HCT116 (cell line): ENCODE data around the gene AATF. TPM values are rescaled to one million over a fixed set of nuclear protein-coding genes. Genes with fewer than 3 reads are reported as not detected.

Experiments used
- ATAC-seq: fragments of 200-7000 bp; cut with Tn5 transposase; 2 replicates; pipeline ENCODE4 v1.9.1; 2020; ENCODE audit warnings: mild to moderate bottlenecking, moderate library complexity
- BruUV-seq: library from RNA; stranded (reverse); fragments of 400-500 nt; replicated peaks from 2 replicates; lab custom pipeline; 2021; lab: Mats Ljungman, UMichigan
- CTCF ChIA-PET: fragments of 300-600 bp; sonication (Branson Sonifier 250); formaldehyde crosslinking; loops from one replicate; lab custom pipeline; 2021; ENCODE audit warnings: antibody characterized with exemption; lab: Charles Lee
- POLR2A ChIA-PET: fragments of 300-600, 350-600 bp; sonication (Branson Sonifier 250); formaldehyde crosslinking; loops from one replicate; lab custom pipeline; 2021; ENCODE audit warnings: antibody characterized with exemption; lab: Charles Lee
- RAD21 ChIA-PET, 2 experiments: fragments of 300-600 bp; sonication (Branson Sonifier 250); formaldehyde crosslinking; loops; one replicate each; lab custom pipeline; 2023; ENCODE audit warnings: low total read pairs in 2 of 2; ENCODE audit not compliant: uncharacterized antibody in 2 of 2, unreplicated experiment in 2 of 2, low non-redundant PET in 1 of 2; lab: Charles Lee
- DNase-seq: peaks from one replicate; pipeline ENCODE4 v3.0.0-alpha.2; 2010; ENCODE audit warnings: low read depth, low spot score
- H2AFZ ChIP-seq: fragments of 200-600 bp; shearing (Covaris generic), sonication (generic); 2 replicates; pipeline ENCODE4 v1.6.1; 2017; ENCODE audit warnings: low read depth, mixed run types, mixed read lengths, antibody characterized with exemption, low read length; ENCODE audit not compliant: poor library complexity, severe bottlenecking
- H3K27ac ChIP-seq: 2 replicates; pipeline ENCODE4 v1.5.1; 2012; ENCODE audit warnings: low read depth, low read length
- H3K27me3 ChIP-seq: fragments of 200-600 bp; sonication (generic); 2 replicates; pipeline ENCODE4 v1.6.1; 2016; ENCODE audit warnings: mixed run types, low read length, mixed read lengths; ENCODE audit not compliant: insufficient read depth
- H3K36me3 ChIP-seq, 2 experiments: fragments of 200-500 bp in 1 of 2; fragments of 200-600 bp in 1 of 2; sonication (Bioruptor generic) in 1 of 2; sonication (generic) in 1 of 2; 2 replicates each; pipeline versions ENCODE4 v1.5.1 to v1.6.1; 2014 to 2016; ENCODE audit warnings: low read length in 2 of 2, inconsistent platforms in 1 of 2, mixed read lengths in 1 of 2, mixed run types in 1 of 2; ENCODE audit not compliant: insufficient read depth in 2 of 2, control insufficient read depth in 1 of 2
- H3K4me1 ChIP-seq, 2 experiments: fragments of 200-600 bp in 1 of 2; sonication (generic) in 1 of 2; 2 replicates each; pipeline versions ENCODE4 v1.5.1 to v1.6.1; 2012 to 2017; ENCODE audit warnings: low read length in 2 of 2, inconsistent platforms in 1 of 2, mild to moderate bottlenecking in 1 of 2, mixed read lengths in 1 of 2, mixed run types in 1 of 2, moderate library complexity in 1 of 2; ENCODE audit not compliant: insufficient read depth in 2 of 2, control insufficient read depth in 1 of 2
- H3K4me2 ChIP-seq: fragments of 200-600 bp; sonication (generic); 2 replicates; pipeline ENCODE4 v1.6.1; 2017; ENCODE audit warnings: mixed run types, low read length, mixed read lengths
- H3K4me3 ChIP-seq, 2 experiments: fragments of 200-600 bp in 1 of 2; sonication (generic) in 1 of 2; replicated peaks in 1 of 2; 2 replicates each; pipeline ENCODE4 v1.5.1; 2011 to 2016; ENCODE audit warnings: low read length in 2 of 2, control low read depth in 1 of 2, low read depth in 1 of 2, mild to moderate bottlenecking in 1 of 2, mixed read lengths in 1 of 2, mixed run types in 1 of 2
- H3K79me2 ChIP-seq: fragments of 200-600 bp; sonication (generic); 2 replicates; pipeline ENCODE4 v1.6.1; 2017; ENCODE audit warnings: mild to moderate bottlenecking, mixed run types, low read length, moderate library complexity, mixed read lengths; ENCODE audit not compliant: insufficient read depth
- H3K9ac ChIP-seq: fragments of 200-600 bp; sonication (generic); 2 replicates; pipeline ENCODE4 v1.6.1; 2016; ENCODE audit warnings: low read length, mixed read lengths
- H3K9me2 ChIP-seq: fragments of 200-600 bp; sonication (generic), shearing (Covaris generic); 2 replicates; pipeline ENCODE4 v1.6.1; 2017; ENCODE audit warnings: mixed run types, mild to moderate bottlenecking, moderate library complexity; ENCODE audit not compliant: insufficient read depth
- H3K9me3 ChIP-seq, 2 experiments: fragments of 200-500 bp in 1 of 2; fragments of 200-600 bp in 1 of 2; sonication (Bioruptor generic) in 1 of 2; sonication (generic) in 1 of 2; 2 replicates each; pipeline ENCODE4 v1.6.1; 2014 to 2017; ENCODE audit warnings: low read length in 2 of 2, mixed read lengths in 2 of 2, inconsistent platforms in 1 of 2, low read depth in 1 of 2, mild to moderate bottlenecking in 1 of 2, mixed run types in 1 of 2, moderate library complexity in 1 of 2; ENCODE audit not compliant: control insufficient read depth in 1 of 2, insufficient read depth in 1 of 2
- H4K20me1 ChIP-seq: fragments of 200-600 bp; sonication (generic), shearing (Covaris generic); 2 replicates; pipeline ENCODE4 v1.6.1; 2017; ENCODE audit warnings: mixed run types, mild to moderate bottlenecking, moderate library complexity; ENCODE audit not compliant: insufficient read depth
- EGR1 ChIP-seq: IDR thresholded peaks from 2 replicates; pipeline ENCODE4 v1.6.1; 2012; ENCODE audit warnings: low read depth
- ELF1 ChIP-seq: IDR thresholded peaks from 2 replicates; pipeline ENCODE4 v1.6.1; 2012; ENCODE audit warnings: low read depth, borderline replicate concordance
- JUND ChIP-seq: IDR thresholded peaks from 2 replicates; pipeline ENCODE4 v1.6.1; 2012
- POLR2AphosphoS5 ChIP-seq: IDR thresholded peaks from 2 replicates; pipeline ENCODE4 v1.6.1; 2011; ENCODE audit warnings: mild to moderate bottlenecking, low read depth, low read length, moderate library complexity
- SIN3A ChIP-seq: IDR thresholded peaks from 2 replicates; pipeline ENCODE4 v1.6.1; 2012; ENCODE audit warnings: low read depth
- intact Hi-C: fragments of 100-400 bp; cut with micrococcal nuclease; formaldehyde crosslinking; loops from 2 replicates; pipeline ENCODE4 v1.10.0; 2022
- total RNA-seq: library from RNA; stranded (reverse); gene quantifications from one replicate; pipeline ENCODE4 v1.2.1, GENCODE V29; 2021; ENCODE audit not compliant: unreplicated experiment

Gene AATF
- total RNA-seq, 1 experiment from 2014 or later, result 105 TPM

GRCh38 chr17:36913132-36913531 is 35.6 kb upstream of the AATF start:
- Histone ChIP-seq H3K4me3 (no peak overlapping the region), H3K9me3 (no peaks in the 10 kb centered on the region), H3K9ac (no peak overlapping the region), H3K4me1 (peaks cover 5 to 13% of the 10 kb centered on the region in 2 experiments), H3K27me3 (no peaks in the 10 kb centered on the region), H3K9me2 (no peaks in the 10 kb centered on the region), H3K79me2 (no peaks in the 10 kb centered on the region), H2AFZ (no peak overlapping the region), H4K20me1 (no peaks in the 10 kb centered on the region), H3K27ac (no peak overlapping the region)
- ATAC-seq, result no peak
- POLR2A ChIA-PET, result no interaction called here
- RAD21 ChIA-PET, result no interaction called here
- DNase-seq, result no peak
- TF ChIP-seq SIN3A, result no peak
- no peak for TF ChIP-seq JUND
- TF ChIP-seq, all 23 proteins: peak for 0
- Histone ChIP-seq H3K36me3 (no peaks in the 10 kb centered on the region), H3K4me2 (no peak overlapping the region)
- intact Hi-C loops, result no loop called here
- CTCF ChIA-PET, result no interaction called here
- no TSS peak for BruUV-seq

- RAD21 ChIA-PET, result no interaction called here
- peaks cover 52 to 61% of the 10 kb centered on the region in 2 experiments for H3K4me1 ChIP-seq
- H3K9me2 ChIP-seq, result no peaks in the 10 kb centered on the region
- H3K4me3 ChIP-seq, result peak overlapping the region in 1 of 2 experiments; percentile 30; a peak in 1 of 4 replicates
- DNase-seq, result peak; percentile 10
- no peaks in the 10 kb centered on the region for H3K27me3 ChIP-seq
- TF ChIP-seq ELF1 (no peak), EGR1 (peak; percentile 26; the same call in 1 of the 2 replicates), POLR2AphosphoS5 (peak; percentile 70)
- H4K20me1 ChIP-seq, result no peaks in the 10 kb centered on the region
- H3K4me2 ChIP-seq, result peak overlapping the region; percentile 91
- no peak overlapping the region for H2AFZ ChIP-seq
- no peaks in the 10 kb centered on the region for H3K9me3 ChIP-seq
- no peaks in the 10 kb centered on the region for H3K36me3 ChIP-seq
- CTCF ChIA-PET, result interaction anchor here (0.6 kb wide), 1 partner anchor 124 kb away, joined by 3 read pairs; no protein-coding TSS in a partner anchor
- POLR2A ChIA-PET, result interaction anchor here (0.8 to 1.0 kb wide), 2 partner anchors 8 to 15 kb away, joined by 3 to 5 read pairs; no protein-coding TSS in a partner anchor
- H3K9ac ChIP-seq, result peak overlapping the region; percentile 70
- peak overlapping the region; percentile 100; the same call in 1 of the 2 replicates for H3K27ac ChIP-seq
- intact Hi-C loops, result no loop called here
- BruUV-seq, result no TSS peak
- no peaks in the 10 kb centered on the region for H3K79me2 ChIP-seq
- ATAC-seq, result peak; percentile 40
These were observed 30.5 kb upstream of the AATF start for GRCh38 chr17:36918211-36918691.
